Type B pancreatic cell (in vitro differentiated cells): Measurements from ENCODE around the gene MINDY2. TPM values are rescaled to one million over a fixed set of nuclear protein-coding genes. Genes with fewer than 3 reads are reported as not detected.
A peak's percentile ranks its signal among the peaks of the same experiment; 100 is the strongest.

Source experiments
- DNase-seq: peaks from one replicate; pipeline ENCODE4 v3.0.0; 2021; ENCODE audit warnings: mixed read lengths; ENCODE audit not compliant: unreplicated experiment; ENCODE audit errors: extremely low spot score
- H3K27ac Mint-ChIP-seq: 2 replicates; pipeline ENCODE4 v1.8.0; 2021; ENCODE audit warnings: mild to moderate bottlenecking, mixed read lengths
- H3K27me3 Mint-ChIP-seq: 2 replicates; pipeline ENCODE4 v1.8.0; 2021; ENCODE audit warnings: mixed read lengths
- H3K36me3 Mint-ChIP-seq: 2 replicates; pipeline ENCODE4 v1.8.0; 2021; ENCODE audit warnings: mixed read lengths
- H3K4me1 Mint-ChIP-seq: one replicate; pipeline ENCODE4 v1.8.0; 2021; ENCODE audit warnings: mixed read lengths; ENCODE audit not compliant: unreplicated experiment
- H3K4me3 Mint-ChIP-seq: 2 replicates; pipeline ENCODE4 v1.8.0; 2021; ENCODE audit warnings: mild to moderate bottlenecking, mixed read lengths
- H3K9me3 Mint-ChIP-seq: 2 replicates; pipeline ENCODE4 v1.8.0; 2021; ENCODE audit warnings: mixed read lengths
- total RNA-seq: library from RNA; stranded (reverse); gene quantifications from 2 replicates; pipeline ENCODE4 v1.2.1, GENCODE V29; 2021; ENCODE audit warnings: low replicate concordance
- TF ChIP-seq, protein P1 (sequence below): fragments of 200-600 bp; sonication (generic); conservative IDR thresholded peaks from 2 replicates; pipeline ENCODE4 v1.5.0; 2021; ENCODE audit warnings: antibody characterized with exemption, mild to moderate bottlenecking

Gene MINDY2
- total RNA-seq, 1 donor from 2014 or later: 39.8 TPM

DNA sequence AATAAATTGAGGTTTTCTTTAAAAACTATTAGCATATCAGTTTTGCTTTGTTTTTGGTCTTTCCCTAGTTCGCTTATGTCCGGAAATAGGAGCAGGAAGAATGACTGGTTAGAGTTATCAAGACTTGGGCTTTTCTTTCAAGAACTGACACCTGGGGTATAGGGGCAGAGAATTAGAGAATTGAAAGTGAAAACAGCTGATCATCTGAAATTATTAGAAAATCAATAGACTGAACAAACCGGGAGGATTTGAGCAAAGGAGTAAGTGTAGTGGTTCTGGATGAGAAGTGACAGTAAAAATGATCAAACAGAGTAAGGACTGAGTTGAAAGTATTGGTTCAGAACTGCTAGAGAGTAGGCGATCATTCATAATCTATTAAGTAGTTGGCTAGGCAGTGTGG, 6.0 kb downstream of the MINDY2 start:
- no peak for DNase-seq
- Mint-ChIP-seq H3K27me3 (no peaks in the 10 kb centered on the region), H3K4me3 (peak overlapping the region; percentile 24), H3K4me1 (peaks cover 4% of the 10 kb centered on the region), H3K27ac (no peak overlapping the region), H3K36me3 (peaks cover 12% of the 10 kb centered on the region), H3K9me3 (no peaks in the 10 kb centered on the region)
- TF ChIP-seq, protein P1, sequence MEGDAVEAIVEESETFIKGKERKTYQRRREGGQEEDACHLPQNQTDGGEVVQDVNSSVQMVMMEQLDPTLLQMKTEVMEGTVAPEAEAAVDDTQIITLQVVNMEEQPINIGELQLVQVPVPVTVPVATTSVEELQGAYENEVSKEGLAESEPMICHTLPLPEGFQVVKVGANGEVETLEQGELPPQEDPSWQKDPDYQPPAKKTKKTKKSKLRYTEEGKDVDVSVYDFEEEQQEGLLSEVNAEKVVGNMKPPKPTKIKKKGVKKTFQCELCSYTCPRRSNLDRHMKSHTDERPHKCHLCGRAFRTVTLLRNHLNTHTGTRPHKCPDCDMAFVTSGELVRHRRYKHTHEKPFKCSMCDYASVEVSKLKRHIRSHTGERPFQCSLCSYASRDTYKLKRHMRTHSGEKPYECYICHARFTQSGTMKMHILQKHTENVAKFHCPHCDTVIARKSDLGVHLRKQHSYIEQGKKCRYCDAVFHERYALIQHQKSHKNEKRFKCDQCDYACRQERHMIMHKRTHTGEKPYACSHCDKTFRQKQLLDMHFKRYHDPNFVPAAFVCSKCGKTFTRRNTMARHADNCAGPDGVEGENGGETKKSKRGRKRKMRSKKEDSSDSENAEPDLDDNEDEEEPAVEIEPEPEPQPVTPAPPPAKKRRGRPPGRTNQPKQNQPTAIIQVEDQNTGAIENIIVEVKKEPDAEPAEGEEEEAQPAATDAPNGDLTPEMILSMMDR: no peak

DNA sequence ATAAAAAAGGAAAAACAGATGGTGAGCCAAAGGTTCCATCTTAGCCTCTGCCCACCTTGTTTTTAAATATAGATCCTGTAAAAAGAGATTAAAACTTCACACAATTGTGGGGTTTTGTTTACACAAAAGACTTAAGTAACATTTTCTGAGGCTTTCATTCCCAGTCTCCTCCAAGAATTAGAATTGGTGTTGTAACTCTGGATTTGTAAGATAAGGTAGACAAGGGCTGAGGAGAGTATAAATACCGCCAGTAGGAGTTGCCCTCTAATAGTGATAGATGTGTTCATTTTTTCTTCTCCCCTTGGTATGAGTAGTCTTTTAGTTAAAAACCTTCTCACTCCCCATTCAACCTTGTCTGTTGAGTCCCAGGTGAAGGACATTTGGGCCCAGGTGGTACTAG, 8.5 kb downstream of the MINDY2 start:
- Mint-ChIP-seq H3K4me1 (no peaks in the 10 kb centered on the region), H3K4me3 (peak overlapping the region; percentile 33), H3K27me3 (no peaks in the 10 kb centered on the region), H3K36me3 (peaks cover 23% of the 10 kb centered on the region), H3K9me3 (no peaks in the 10 kb centered on the region), H3K27ac (peak overlapping the region; percentile 63)
- DNase-seq: no peak
- TF ChIP-seq, protein P1: no peak

DNA sequence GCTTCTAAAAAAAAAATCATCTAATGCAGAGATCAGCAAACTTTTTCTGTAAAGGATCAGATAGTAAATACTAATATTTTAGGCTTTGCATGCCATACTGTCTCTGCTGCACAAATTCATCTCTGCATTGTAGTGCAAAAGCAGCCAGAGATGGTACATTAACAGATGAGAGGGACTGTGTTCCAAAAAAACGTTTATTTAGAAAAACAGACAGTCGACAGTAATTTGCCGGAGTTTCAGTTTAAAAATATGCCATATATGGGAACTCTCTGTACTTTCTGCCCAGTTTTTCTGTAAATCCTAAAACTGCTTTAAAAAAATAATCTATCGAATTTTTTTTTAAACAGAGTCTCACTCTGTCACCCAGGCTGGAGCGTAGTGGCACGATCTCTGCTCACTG, 14.3 kb downstream of the MINDY2 start:
- H3K36me3 Mint-ChIP-seq: peaks cover 27% of the 10 kb centered on the region
- H3K27ac Mint-ChIP-seq: no peak overlapping the region
- H3K27me3 Mint-ChIP-seq: no peaks in the 10 kb centered on the region
- H3K4me1 Mint-ChIP-seq: no peaks in the 10 kb centered on the region
- no peak for DNase-seq
- H3K9me3 Mint-ChIP-seq: no peaks in the 10 kb centered on the region
- no peak overlapping the region for H3K4me3 Mint-ChIP-seq
- TF ChIP-seq, protein P1: no peak

DNA sequence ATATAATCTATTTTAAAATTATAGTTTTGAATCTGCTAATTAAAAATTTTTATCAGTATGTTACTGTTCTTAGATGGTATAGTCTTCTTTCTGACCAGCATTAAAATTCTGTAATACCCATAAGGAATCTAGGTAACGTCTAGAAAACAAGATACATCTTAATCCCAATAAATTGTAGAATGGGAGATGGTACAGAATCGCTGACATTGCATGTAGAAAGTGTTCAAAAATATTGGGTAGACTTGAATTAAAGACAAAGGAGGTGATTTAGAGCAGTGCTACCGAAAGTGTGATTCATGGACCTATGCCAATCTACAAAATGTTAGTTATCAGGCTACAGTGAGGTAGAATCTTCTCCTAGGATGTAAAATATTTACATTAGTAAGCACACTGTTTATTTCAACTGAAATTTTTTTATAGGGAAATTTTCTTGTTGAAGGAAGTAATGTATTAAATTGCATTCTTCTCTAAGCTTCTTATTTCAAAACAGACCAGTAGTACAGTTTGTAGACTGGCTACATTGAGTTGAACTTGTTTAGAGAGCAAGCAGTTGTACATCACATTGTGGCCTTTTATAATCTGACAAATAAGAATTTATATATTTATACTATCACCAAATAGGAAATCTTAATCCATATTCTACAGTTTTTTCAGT, 17.1 kb downstream of the MINDY2 start:
- TF ChIP-seq, protein P1: no peak
- no peak overlapping the region for H3K27ac Mint-ChIP-seq
- H3K36me3 Mint-ChIP-seq: peaks cover 30% of the 10 kb centered on the region
- H3K9me3 Mint-ChIP-seq: peaks cover 4% of the 10 kb centered on the region
- no peaks in the 10 kb centered on the region for H3K27me3 Mint-ChIP-seq
- no peak overlapping the region for H3K4me3 Mint-ChIP-seq
- no peaks in the 10 kb centered on the region for H3K4me1 Mint-ChIP-seq
- DNase-seq: no peak

DNA sequence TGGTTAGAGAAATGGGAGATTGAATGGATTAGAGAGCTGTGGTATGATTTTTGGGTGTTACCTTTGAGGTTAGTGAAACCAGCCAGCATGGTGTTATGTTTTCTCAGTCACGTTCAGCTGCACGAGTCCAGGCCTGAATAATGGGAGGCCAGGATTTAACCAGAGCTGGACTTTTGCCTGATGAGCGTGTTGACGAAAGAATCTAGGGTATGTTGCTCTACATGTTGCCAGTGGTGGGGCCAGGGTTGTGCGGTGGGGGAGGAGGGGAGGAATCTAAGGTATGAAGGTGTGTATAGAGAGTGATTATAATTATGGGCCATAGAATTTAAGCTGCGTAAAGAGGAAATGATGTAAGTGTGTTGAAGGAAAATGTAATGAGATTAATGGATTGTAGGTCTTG, 22.8 kb downstream of the MINDY2 start:
- Mint-ChIP-seq H3K27me3 (no peaks in the 10 kb centered on the region), H3K27ac (peak overlapping the region; percentile 98), H3K4me1 (peaks cover 11% of the 10 kb centered on the region), H3K4me3 (peak overlapping the region; percentile 81), H3K36me3 (peaks cover 39% of the 10 kb centered on the region), H3K9me3 (peaks cover 9% of the 10 kb centered on the region)
- TF ChIP-seq, protein P1: no peak
- no peak for DNase-seq
